Natural killer cell (primary cell): Measurements from ENCODE around the gene MSI2. TPM values are rescaled to one million over a fixed set of nuclear protein-coding genes. Genes with fewer than 3 reads are reported as not detected.

Source experiments
- ATAC-seq, 3 donors: fragments of 150-1000 bp in 2 of 3; fragments of 200-7000 bp in 1 of 3; cut with Tn5 transposase; 1 replicate in 1 of 3; 2 replicates in 2 of 3; pipeline ENCODE4 v1.10.0; 2021; ENCODE audit warnings: mild to moderate bottlenecking in 2 of 3, moderate library complexity in 2 of 3
- DNase-seq, 2 donors: peaks; one replicate each; pipeline versions ENCODE4 v3.0.0 to v3.0.0-alpha.2; 2013 to 2021; ENCODE audit warnings: mixed read lengths in 1 of 2
- H3K27ac ChIP-seq: one replicate; pipeline ENCODE4 v1.5.1; 2013; ENCODE audit warnings: mild to moderate bottlenecking, low read length
- H3K27me3 ChIP-seq: one replicate; pipeline ENCODE4 v1.6.1; 2013; ENCODE audit warnings: low read length; ENCODE audit not compliant: control insufficient read depth, insufficient read depth
- H3K36me3 ChIP-seq: one replicate; pipeline ENCODE4 v1.6.1; 2013; ENCODE audit warnings: low read length; ENCODE audit not compliant: control insufficient read depth, insufficient read depth
- H3K4me1 ChIP-seq: one replicate; pipeline ENCODE4 v1.6.1; 2013; ENCODE audit warnings: low read length; ENCODE audit not compliant: control insufficient read depth, insufficient read depth
- H3K4me3 ChIP-seq: one replicate; pipeline ENCODE4 v1.5.1; 2013; ENCODE audit warnings: low read length
- H3K9me3 ChIP-seq: one replicate; pipeline ENCODE4 v1.6.1; 2013; ENCODE audit warnings: low read length; ENCODE audit not compliant: control insufficient read depth, insufficient read depth
- H3K27ac Mint-ChIP-seq, 2 donors: one replicate each; pipeline ENCODE4 v1.8.0; 2022; ENCODE audit warnings: mild to moderate bottlenecking in 2 of 2, mixed read lengths in 2 of 2, moderate library complexity in 1 of 2
- H3K27me3 Mint-ChIP-seq, 2 donors: one replicate each; pipeline ENCODE4 v1.8.0; 2022; ENCODE audit warnings: low read depth in 2 of 2, mixed read lengths in 2 of 2
- H3K36me3 Mint-ChIP-seq: one replicate; pipeline ENCODE4 v1.8.0; 2022; ENCODE audit warnings: mixed read lengths
- H3K4me1 Mint-ChIP-seq, 2 donors: one replicate each; pipeline ENCODE4 v1.8.0; 2022; ENCODE audit warnings: mixed read lengths in 2 of 2
- H3K4me3 Mint-ChIP-seq: one replicate; pipeline ENCODE4 v1.8.0; 2022; ENCODE audit warnings: mild to moderate bottlenecking, moderate library complexity, mixed read lengths
- H3K9me3 Mint-ChIP-seq, 2 donors: one replicate each; pipeline ENCODE4 v1.8.0; 2022; ENCODE audit warnings: mixed read lengths in 2 of 2
- WGBS: methylation state at CpG from one replicate; pipeline ENCODE4 v1.1.7; 2013; ENCODE audit warnings: missing lambda C conversion rate; ENCODE audit not compliant: insufficient coverage; 5-methylcytosine and 5-hydroxymethylcytosine counted together
- intact Hi-C: fragments of 100-400 bp; cut with micrococcal nuclease; formaldehyde crosslinking; loops from one replicate; pipeline ENCODE4 v1.14.2; 2022
- total RNA-seq, 4 donors: library from RNA; stranded (reverse); fragments of 120-200 nt in 1 of 4; gene quantifications; one replicate each; pipeline versions ENCODE4 v1.2.3 to v1.2.4, GENCODE V29; 2013 to 2022
- TF ChIP-seq, protein P1 (sequence below): fragments of 200-600 bp; IDR thresholded peaks from one replicate; pipeline ENCODE4 v1.8.0; 2022; ENCODE audit warnings: antibody characterized with exemption

Gene MSI2
- total RNA-seq, 3 donors from 2014 or later (not counting 1 experiment from before 2014, with no cell fraction given), result 95.5 to 145 (median 96.8) TPM

DNA sequence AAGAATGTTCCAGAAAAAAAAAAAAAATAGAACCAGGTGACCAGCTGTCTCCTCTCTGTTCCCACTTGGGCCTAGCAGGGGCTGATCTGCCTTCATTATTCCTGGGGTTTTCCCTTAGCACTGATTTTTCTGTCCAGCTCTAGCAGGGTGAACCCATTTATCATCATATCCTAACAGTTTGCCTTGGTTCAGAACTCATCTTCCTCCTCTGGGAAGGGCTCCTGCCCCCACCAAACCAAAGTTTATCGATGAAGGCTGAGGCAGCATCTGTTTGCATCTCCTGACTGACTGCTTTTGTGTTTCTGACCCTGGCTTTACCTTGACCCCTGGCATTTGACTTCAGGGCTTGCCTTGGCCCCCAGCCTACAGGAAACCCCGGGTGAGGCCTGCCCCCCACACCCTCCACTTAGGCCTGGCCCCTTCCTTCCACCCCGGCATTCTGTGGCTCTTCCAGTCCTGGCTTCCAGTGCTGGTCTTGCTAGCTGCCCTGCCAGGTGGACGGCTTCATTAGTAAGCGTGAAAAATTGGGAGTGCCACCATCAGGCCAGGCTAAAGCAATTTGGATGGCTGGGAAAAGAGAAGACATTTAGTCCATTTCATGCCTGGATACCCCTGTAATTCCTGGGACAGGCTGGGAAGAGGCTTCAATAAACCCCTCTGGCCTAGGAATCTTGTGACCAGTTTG is 323.9 kb downstream of the MSI2 start:
- Mint-ChIP-seq H3K4me3 (no peak overlapping the region), H3K27me3 (no peaks in the 10 kb centered on the region), H3K36me3 (no peaks in the 10 kb centered on the region), H3K4me1 (peaks cover 0 to 5% of the 10 kb centered on the region in 2 donors), H3K27ac (no peak overlapping the region), H3K9me3 (no peaks in the 10 kb centered on the region)
- no peak for ATAC-seq
- intact Hi-C loops, result no loop called here
- no peak overlapping the region for H3K27ac ChIP-seq
- H3K4me1 ChIP-seq, result peaks cover 4% of the 10 kb centered on the region
- H3K27me3 ChIP-seq, result no peaks in the 10 kb centered on the region
- TF ChIP-seq, protein P1, sequence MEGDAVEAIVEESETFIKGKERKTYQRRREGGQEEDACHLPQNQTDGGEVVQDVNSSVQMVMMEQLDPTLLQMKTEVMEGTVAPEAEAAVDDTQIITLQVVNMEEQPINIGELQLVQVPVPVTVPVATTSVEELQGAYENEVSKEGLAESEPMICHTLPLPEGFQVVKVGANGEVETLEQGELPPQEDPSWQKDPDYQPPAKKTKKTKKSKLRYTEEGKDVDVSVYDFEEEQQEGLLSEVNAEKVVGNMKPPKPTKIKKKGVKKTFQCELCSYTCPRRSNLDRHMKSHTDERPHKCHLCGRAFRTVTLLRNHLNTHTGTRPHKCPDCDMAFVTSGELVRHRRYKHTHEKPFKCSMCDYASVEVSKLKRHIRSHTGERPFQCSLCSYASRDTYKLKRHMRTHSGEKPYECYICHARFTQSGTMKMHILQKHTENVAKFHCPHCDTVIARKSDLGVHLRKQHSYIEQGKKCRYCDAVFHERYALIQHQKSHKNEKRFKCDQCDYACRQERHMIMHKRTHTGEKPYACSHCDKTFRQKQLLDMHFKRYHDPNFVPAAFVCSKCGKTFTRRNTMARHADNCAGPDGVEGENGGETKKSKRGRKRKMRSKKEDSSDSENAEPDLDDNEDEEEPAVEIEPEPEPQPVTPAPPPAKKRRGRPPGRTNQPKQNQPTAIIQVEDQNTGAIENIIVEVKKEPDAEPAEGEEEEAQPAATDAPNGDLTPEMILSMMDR, result no peak
- no peaks in the 10 kb centered on the region for H3K9me3 ChIP-seq
- WGBS, result 79% methylated on average over 5 of the region's 5 CpGs
- H3K36me3 ChIP-seq, result no peaks in the 10 kb centered on the region
- H3K4me3 ChIP-seq, result no peak overlapping the region
- no peak for DNase-seq

DNA sequence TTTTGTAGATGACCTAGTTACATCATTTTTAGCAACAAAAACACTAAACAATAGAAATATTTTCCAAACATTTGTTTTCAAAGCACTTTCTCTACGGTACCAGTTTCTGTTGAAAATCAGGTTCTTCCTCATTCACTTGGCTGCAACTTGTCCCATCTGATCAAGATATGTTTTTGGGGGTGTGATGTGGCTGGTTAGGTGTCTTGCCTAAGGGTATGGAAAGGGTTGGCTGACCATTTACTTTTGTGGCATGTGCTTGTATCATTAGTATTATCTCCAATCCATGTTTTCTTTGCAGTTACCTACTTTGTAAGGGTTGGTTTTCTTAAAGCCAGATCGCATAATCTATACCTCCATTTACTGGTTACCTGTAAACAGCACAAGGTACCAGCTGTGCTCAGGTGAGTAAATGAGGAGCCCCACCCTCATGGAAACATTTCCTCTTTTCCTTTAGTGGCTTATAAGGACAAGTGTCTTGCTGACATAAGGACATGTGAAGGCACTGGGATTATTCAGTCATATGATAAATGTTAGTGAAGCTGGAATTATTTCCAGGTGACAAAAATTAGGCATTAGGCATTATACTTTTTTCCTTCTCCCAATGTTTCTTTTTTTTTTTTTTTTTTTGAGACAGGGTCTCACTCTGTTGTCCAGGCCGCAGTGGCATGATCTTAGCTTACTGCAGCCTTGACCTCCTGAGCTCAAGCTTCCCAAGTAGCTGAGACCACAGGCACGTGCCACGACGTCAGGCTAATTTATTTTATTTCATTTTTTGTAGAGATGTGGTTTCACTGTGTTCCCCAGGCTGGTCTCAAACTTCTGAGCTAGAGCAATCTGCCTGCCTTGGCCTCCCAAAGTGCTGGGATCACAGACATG is 326.8 kb downstream of the MSI2 start:
- Mint-ChIP-seq H3K36me3 (no peaks in the 10 kb centered on the region), H3K9me3 (no peaks in the 10 kb centered on the region), H3K4me3 (no peak overlapping the region), H3K27me3 (no peaks in the 10 kb centered on the region), H3K4me1 (no peaks in the 10 kb centered on the region), H3K27ac (no peak overlapping the region)
- Histone ChIP-seq H3K36me3 (no peaks in the 10 kb centered on the region), H3K4me1 (no peaks in the 10 kb centered on the region), H3K27ac (no peak overlapping the region), H3K4me3 (no peak overlapping the region), H3K27me3 (no peaks in the 10 kb centered on the region), H3K9me3 (no peaks in the 10 kb centered on the region)
- WGBS, result 66% methylated on average over 5 of the region's 6 CpGs
- DNase-seq (no peak), ATAC-seq (no peak)
- TF ChIP-seq, protein P1, result no peak
- intact Hi-C loops, result no loop called here

- Histone ChIP-seq H3K36me3 (no peaks in the 10 kb centered on the region), H3K9me3 (no peaks in the 10 kb centered on the region), H3K4me3 (no peak overlapping the region), H3K27me3 (no peaks in the 10 kb centered on the region), H3K4me1 (no peaks in the 10 kb centered on the region), H3K27ac (no peak overlapping the region)
- DNase-seq, result no peak
- H3K27ac Mint-ChIP-seq, result no peak overlapping the region
- H3K4me3 Mint-ChIP-seq, result no peak overlapping the region
- no peaks in the 10 kb centered on the region for H3K36me3 Mint-ChIP-seq
- no peaks in the 10 kb centered on the region for H3K4me1 Mint-ChIP-seq
- ATAC-seq, result no peak
- no peaks in the 10 kb centered on the region for H3K9me3 Mint-ChIP-seq
- 96% methylated on average over 9 of the region's 9 CpGs for WGBS
- TF ChIP-seq, protein P1, result no peak
- no peaks in the 10 kb centered on the region for H3K27me3 Mint-ChIP-seq
- intact Hi-C loops, result no loop called here
Observed at GRCh38 chr17:57584050-57584551, 327.8 kb downstream of the MSI2 start.
